ENCODE data around the gene MEAK7. TPM values are rescaled to one million over a fixed set of nuclear protein-coding genes. Genes with fewer than 3 reads are reported as not detected.

The MEAK7 gene
- total and polyA plus RNA-seq, 2 donors: 11.2 to 18.0 TPM

GRCh38 chr16:84513666-84514065 lies 9.2 kb upstream of the MEAK7 start:
- Histone ChIP-seq H3K36me3 (ENCODE audit: insufficient read depth) (no peaks in the 10 kb centered on the region), H3K4me3 (ENCODE audit: low read depth, low read length) (no peak overlapping the region), H3K27ac (ENCODE audit: low read depth) (no peak overlapping the region), H3K4me1 (ENCODE audit: insufficient read depth) (no peaks in the 10 kb centered on the region)
- 82% methylated on average over 11 of the region's 11 CpGs for WGBS
- DNase-seq (ENCODE audit: extremely low spot score): no peak

- H3K27ac ChIP-seq (ENCODE audit: low read depth): no peak overlapping the region
- 65% methylated on average over 10 of the region's 10 CpGs for WGBS
- DNase-seq (ENCODE audit: extremely low spot score): no peak
- no peaks in the 10 kb centered on the region for H3K4me1 ChIP-seq (ENCODE audit: insufficient read depth)
- H3K36me3 ChIP-seq (ENCODE audit: insufficient read depth): no peaks in the 10 kb centered on the region
- H3K4me3 ChIP-seq (ENCODE audit: low read depth, low read length): no peak overlapping the region
Observed at GRCh38 chr16:84513123-84513522, 8.7 kb upstream of the MEAK7 start.

- 76% methylated on average over 13 of the region's 13 CpGs for WGBS
Observed at GRCh38 chr16:84511831-84512230, 7.4 kb upstream of the MEAK7 start.

GRCh38 chr16:84511180-84511800 lies 6.8 kb upstream of the MEAK7 start:
- WGBS: 9% methylated on average over 21 of the region's 21 CpGs
- Histone ChIP-seq H3K36me3 (ENCODE audit: insufficient read depth) (no peaks in the 10 kb centered on the region), H3K27ac (ENCODE audit: low read depth) (no peak overlapping the region), H3K4me1 (ENCODE audit: insufficient read depth) (no peaks in the 10 kb centered on the region), H3K4me3 (ENCODE audit: low read depth, low read length) (no peak overlapping the region)
- no peak for DNase-seq (ENCODE audit: extremely low spot score)

More at GRCh38 chr16:84511831-84512230, 7.4 kb upstream of the MEAK7 start:
- Histone ChIP-seq H3K4me1 (ENCODE audit: insufficient read depth) (no peaks in the 10 kb centered on the region), H3K36me3 (ENCODE audit: insufficient read depth) (no peaks in the 10 kb centered on the region), H3K27ac (ENCODE audit: low read depth) (no peak overlapping the region), H3K4me3 (ENCODE audit: low read depth, low read length) (no peak overlapping the region)
- DNase-seq (ENCODE audit: extremely low spot score): no peak

- Histone ChIP-seq H3K4me1 (ENCODE audit: insufficient read depth) (no peaks in the 10 kb centered on the region), H3K27ac (ENCODE audit: low read depth) (no peak overlapping the region), H3K4me3 (ENCODE audit: low read depth, low read length) (no peak overlapping the region), H3K36me3 (ENCODE audit: insufficient read depth) (no peaks in the 10 kb centered on the region)
- WGBS: 82% methylated on average over 20 of the region's 20 CpGs
- no peak for DNase-seq (ENCODE audit: extremely low spot score)
Observed at GRCh38 chr16:84509032-84509950, 4.8 kb upstream of the MEAK7 start.

- no peaks in the 10 kb centered on the region for H3K36me3 ChIP-seq (ENCODE audit: insufficient read depth)
- H3K27ac ChIP-seq (ENCODE audit: low read depth): no peak overlapping the region
- DNase-seq (ENCODE audit: extremely low spot score): no peak
- no peaks in the 10 kb centered on the region for H3K4me1 ChIP-seq (ENCODE audit: insufficient read depth)
- no peak overlapping the region for H3K4me3 ChIP-seq (ENCODE audit: low read depth, low read length)
- WGBS: 92% methylated on average over 8 of the region's 8 CpGs
Observed at GRCh38 chr16:84508502-84508901, 4.0 kb upstream of the MEAK7 start.

- no peak for DNase-seq (ENCODE audit: extremely low spot score)
- no peak overlapping the region for H3K27ac ChIP-seq (ENCODE audit: low read depth)
- 78% methylated on average over 27 of the region's 27 CpGs for WGBS
- no peaks in the 10 kb centered on the region for H3K4me1 ChIP-seq (ENCODE audit: insufficient read depth)
- no peaks in the 10 kb centered on the region for H3K36me3 ChIP-seq (ENCODE audit: insufficient read depth)
- H3K4me3 ChIP-seq (ENCODE audit: low read depth, low read length): no peak overlapping the region
Observed at GRCh38 chr16:84507011-84507982, 2.8 kb upstream of the MEAK7 start.

GRCh38 chr16:84505249-84506187 lies 1.1 kb upstream of the MEAK7 start:
- Histone ChIP-seq H3K36me3 (ENCODE audit: insufficient read depth) (no peaks in the 10 kb centered on the region), H3K4me3 (ENCODE audit: low read depth, low read length) (peak overlapping the region; percentile 43), H3K27ac (ENCODE audit: low read depth) (peak overlapping the region; percentile 84), H3K4me1 (ENCODE audit: insufficient read depth) (no peaks in the 10 kb centered on the region)
- DNase-seq (ENCODE audit: extremely low spot score): no peak
- 68% methylated on average over 33 of the region's 33 CpGs for WGBS

GRCh38 chr16:84503751-84504395 lies 586 bp downstream of the MEAK7 start:
- 35% methylated on average over 13 of the region's 13 CpGs for WGBS
- Histone ChIP-seq H3K4me3 (ENCODE audit: low read depth, low read length) (peak overlapping the region; percentile 71), H3K36me3 (ENCODE audit: insufficient read depth) (no peaks in the 10 kb centered on the region), H3K27ac (ENCODE audit: low read depth) (peak overlapping the region; percentile 74), H3K4me1 (ENCODE audit: insufficient read depth) (no peaks in the 10 kb centered on the region)
- no peak for DNase-seq (ENCODE audit: extremely low spot score)

GRCh38 chr16:84502581-84502980 lies 1.9 kb downstream of the MEAK7 start:
- no peak overlapping the region for H3K27ac ChIP-seq (ENCODE audit: low read depth)
- WGBS: 89% methylated on average over 6 of the region's 6 CpGs
- no peak overlapping the region for H3K4me3 ChIP-seq (ENCODE audit: low read depth, low read length)
- H3K4me1 ChIP-seq (ENCODE audit: insufficient read depth): no peaks in the 10 kb centered on the region
- H3K36me3 ChIP-seq (ENCODE audit: insufficient read depth): no peaks in the 10 kb centered on the region
- no peak for DNase-seq (ENCODE audit: extremely low spot score)

GRCh38 chr16:84502075-84502474 lies 2.4 kb downstream of the MEAK7 start:
- WGBS: 87% methylated on average over 13 of the region's 13 CpGs
- Histone ChIP-seq H3K27ac (ENCODE audit: low read depth) (no peak overlapping the region), H3K4me1 (ENCODE audit: insufficient read depth) (no peaks in the 10 kb centered on the region), H3K36me3 (ENCODE audit: insufficient read depth) (peaks cover 2% of the 10 kb centered on the region), H3K4me3 (ENCODE audit: low read depth, low read length) (no peak overlapping the region)
- no peak for DNase-seq (ENCODE audit: extremely low spot score)

GRCh38 chr16:84501077-84501735 lies 3.3 kb downstream of the MEAK7 start:
- DNase-seq (ENCODE audit: extremely low spot score): no peak
- Histone ChIP-seq H3K4me1 (ENCODE audit: insufficient read depth) (no peaks in the 10 kb centered on the region), H3K4me3 (ENCODE audit: low read depth, low read length) (no peak overlapping the region), H3K36me3 (ENCODE audit: insufficient read depth) (peaks cover 2% of the 10 kb centered on the region), H3K27ac (ENCODE audit: low read depth) (peak overlapping the region; percentile 24)
- 82% methylated on average over 12 of the region's 12 CpGs for WGBS
